Neural crest cell (in vitro differentiated cells): ENCODE results near the gene FALEC. TPM values are rescaled to one million over a fixed set of nuclear protein-coding genes. Genes with fewer than 3 reads are reported as not detected.
A peak's percentile ranks its signal among the peaks of the same experiment; 100 is the strongest.

Experiments
- DNase-seq: peaks from one replicate; pipeline ENCODE4 v3.0.0; 2021; ENCODE audit warnings: low read depth, mixed read lengths, low spot score
- H3K27ac Mint-ChIP-seq: one replicate; pipeline ENCODE4 v1.8.0; 2021; ENCODE audit warnings: mild to moderate bottlenecking, mixed read lengths; ENCODE audit not compliant: unreplicated experiment
- H3K27me3 Mint-ChIP-seq: 2 replicates; pipeline ENCODE4 v1.8.0; 2021; ENCODE audit warnings: low read depth, mild to moderate bottlenecking, mixed read lengths
- H3K36me3 Mint-ChIP-seq: 2 replicates; pipeline ENCODE4 v1.8.0; 2021; ENCODE audit warnings: low read depth, mild to moderate bottlenecking, mixed read lengths
- H3K4me1 Mint-ChIP-seq: 2 replicates; pipeline ENCODE4 v1.8.0; 2021; ENCODE audit warnings: mixed read lengths
- H3K4me3 Mint-ChIP-seq: one replicate; pipeline ENCODE4 v1.8.0; 2021; ENCODE audit warnings: mild to moderate bottlenecking, mixed read lengths
- H3K9me3 Mint-ChIP-seq: 2 replicates; pipeline ENCODE4 v1.8.0; 2021; ENCODE audit warnings: mixed read lengths
- CTCF ChIP-seq: fragments of 200-600 bp; sonication (generic); conservative IDR thresholded peaks from 2 replicates; pipeline ENCODE4 v1.5.0; 2021; ENCODE audit warnings: antibody characterized with exemption, mild to moderate bottlenecking
- total RNA-seq: library from RNA; stranded (reverse); gene quantifications from 2 replicates; pipeline ENCODE4 v1.2.1, GENCODE V29; 2021

Gene FALEC
- total RNA-seq, 1 donor from 2014 or later = 1.3 TPM

GRCh38 chr1:150561254-150561973 lies 45.9 kb downstream of the FALEC start:
- H3K27me3 Mint-ChIP-seq = no peaks in the 10 kb centered on the region
- H3K4me1 Mint-ChIP-seq = peaks cover 48% of the 10 kb centered on the region
- DNase-seq = peak; percentile 72
- no peaks in the 10 kb centered on the region for H3K9me3 Mint-ChIP-seq
- no peaks in the 10 kb centered on the region for H3K36me3 Mint-ChIP-seq
- TF ChIP-seq CTCF = peak; percentile 16
- peak overlapping the region; percentile 99 for H3K27ac Mint-ChIP-seq
- H3K4me3 Mint-ChIP-seq = peak overlapping the region; percentile 91

- H3K27me3 Mint-ChIP-seq = no peaks in the 10 kb centered on the region
- peak overlapping the region; percentile 91 for H3K4me3 Mint-ChIP-seq
- no peak for TF ChIP-seq CTCF
- H3K36me3 Mint-ChIP-seq = no peaks in the 10 kb centered on the region
- no peaks in the 10 kb centered on the region for H3K9me3 Mint-ChIP-seq
- peak; percentile 47 for DNase-seq
- peaks cover 49% of the 10 kb centered on the region for H3K4me1 Mint-ChIP-seq
- H3K27ac Mint-ChIP-seq = peak overlapping the region; percentile 99
These were observed 46.5 kb downstream of the FALEC start for GRCh38 chr1:150561974-150562445.

GRCh38 chr1:150562446-150563339 lies 47.1 kb downstream of the FALEC start:
- Mint-ChIP-seq H3K4me3 (peak overlapping the region; percentile 91), H3K36me3 (no peaks in the 10 kb centered on the region), H3K27me3 (no peaks in the 10 kb centered on the region), H3K27ac (peak overlapping the region; percentile 90), H3K9me3 (no peaks in the 10 kb centered on the region), H3K4me1 (peaks cover 55% of the 10 kb centered on the region)
- no peak for TF ChIP-seq CTCF
- DNase-seq = no peak

GRCh38 chr1:150563340-150564038 lies 47.9 kb downstream of the FALEC start:
- Mint-ChIP-seq H3K4me3 (no peak overlapping the region), H3K9me3 (no peaks in the 10 kb centered on the region), H3K27ac (peak overlapping the region; percentile 7), H3K36me3 (no peaks in the 10 kb centered on the region), H3K27me3 (no peaks in the 10 kb centered on the region), H3K4me1 (peaks cover 63% of the 10 kb centered on the region)
- DNase-seq = no peak
- no peak for TF ChIP-seq CTCF
